ENCODE results near the gene NR1D2.
"Not testable (repeated sequence)": the region's sequence is repeated elsewhere in the genome, so short reads cannot be mapped to it uniquely, and the experiment has no call there.

Gene NR1D2

DNA sequence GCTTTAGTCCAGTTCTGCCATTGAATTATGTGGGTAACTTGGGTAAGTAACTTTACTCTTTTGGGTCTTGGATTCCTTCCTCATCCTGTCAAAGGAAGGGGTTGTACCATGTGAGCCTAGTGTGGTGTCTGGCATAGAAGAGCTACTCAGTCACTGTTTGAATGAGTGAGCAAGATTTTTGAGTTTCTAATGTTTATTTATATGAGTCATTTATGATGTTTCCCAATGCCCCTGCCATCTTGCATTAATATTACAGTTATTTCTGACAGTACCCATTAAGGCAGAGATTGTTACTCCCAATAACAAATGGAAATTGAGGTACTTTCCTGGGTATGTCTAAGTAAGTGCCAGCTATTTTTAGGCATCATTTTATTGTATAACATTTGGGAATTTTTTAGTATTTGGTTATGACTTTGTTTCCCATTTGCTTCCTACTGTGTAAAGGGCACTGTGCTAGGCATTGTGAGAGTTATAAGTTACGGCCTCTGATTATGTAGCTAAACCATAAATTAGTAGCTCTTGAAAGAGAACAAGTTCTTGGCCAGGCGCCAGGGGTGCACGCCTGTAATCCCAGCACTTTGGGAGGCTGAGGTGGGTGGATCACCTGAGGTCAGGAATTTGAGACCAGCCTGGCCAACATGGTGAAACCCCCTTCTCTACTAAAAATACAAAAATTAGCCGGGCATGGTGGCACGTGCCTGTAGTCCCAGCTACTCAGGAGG is 23.5 kb downstream of the NR1D2 start:
- DNase-seq, result no peak

DNA sequence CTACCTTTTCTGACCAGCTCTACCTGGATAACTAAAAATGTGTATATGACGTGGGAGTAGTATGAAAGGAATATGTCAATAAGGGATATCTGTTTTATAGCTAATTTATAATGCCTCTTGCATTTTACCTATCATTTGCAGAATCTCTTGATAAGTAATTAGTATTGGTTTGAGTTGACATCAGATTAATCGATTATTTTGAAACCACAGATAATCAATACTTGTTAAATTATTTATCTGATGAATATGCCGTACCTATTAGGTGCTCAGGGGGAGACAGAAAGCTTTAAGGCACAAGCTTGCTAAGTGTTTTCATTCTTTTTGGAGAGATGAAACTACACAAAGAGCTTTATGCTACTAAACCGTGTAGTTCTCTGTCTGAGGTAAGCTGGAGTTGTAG is 24.3 kb downstream of the NR1D2 start:
- no peak for DNase-seq

DNA sequence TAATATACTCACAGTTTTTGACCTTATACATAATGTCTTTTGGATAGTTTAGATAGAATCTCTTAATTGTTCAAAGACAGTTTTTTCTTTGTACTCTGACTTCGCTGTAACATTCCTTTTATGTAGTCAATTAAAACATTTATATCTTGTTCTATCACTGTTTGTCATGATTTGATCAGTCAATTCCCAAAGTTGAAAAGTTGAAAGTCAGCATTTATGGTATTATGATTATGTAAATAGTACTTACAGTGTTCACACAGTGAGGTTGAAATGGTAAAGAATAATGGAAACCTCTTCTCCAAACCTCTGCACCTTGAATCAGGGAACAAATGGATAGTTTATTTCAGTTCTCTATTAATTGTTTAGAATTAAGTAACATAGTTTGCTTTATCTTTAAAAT is 26.6 kb downstream of the NR1D2 start:
- no peak for DNase-seq

DNA sequence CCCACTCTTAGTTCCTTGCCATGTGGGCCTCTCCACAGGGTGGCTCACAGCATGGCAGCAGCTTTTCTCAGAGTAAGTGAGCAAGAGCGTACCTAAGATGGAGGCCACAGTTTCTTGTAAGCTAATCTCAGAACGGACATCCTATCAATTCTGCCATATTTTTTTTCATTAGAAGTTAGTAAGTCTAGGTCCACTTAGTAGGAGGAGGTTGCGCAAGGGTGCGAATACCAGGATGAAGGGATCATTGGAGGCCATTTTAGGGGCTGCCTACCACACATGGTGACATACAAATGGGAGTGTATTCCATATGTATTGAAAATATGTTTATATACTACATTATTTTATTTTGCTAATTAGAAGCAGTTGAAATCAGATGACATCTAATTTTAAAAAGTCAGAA is 31.5 kb downstream of the NR1D2 start:
- no peak for DNase-seq

DNA sequence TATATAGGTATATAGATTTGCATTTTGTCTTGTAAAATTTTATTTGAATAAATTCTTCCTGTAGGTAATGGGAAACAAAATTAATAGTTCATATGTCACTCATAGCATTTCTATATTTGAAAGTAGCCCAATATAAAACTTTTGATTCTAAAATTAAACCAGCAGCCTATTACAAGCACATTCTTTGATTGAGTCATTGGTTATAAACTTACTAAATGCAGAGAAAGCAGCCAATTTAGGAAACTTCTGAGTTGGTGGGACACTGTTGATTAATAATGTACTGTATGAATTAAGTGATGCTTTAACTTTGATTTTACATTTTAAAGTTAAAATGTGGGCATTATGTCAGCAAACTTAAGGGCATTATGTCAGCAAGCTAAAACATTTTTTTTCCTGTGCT is 34.5 kb downstream of the NR1D2 start:
- no peak for DNase-seq

DNA sequence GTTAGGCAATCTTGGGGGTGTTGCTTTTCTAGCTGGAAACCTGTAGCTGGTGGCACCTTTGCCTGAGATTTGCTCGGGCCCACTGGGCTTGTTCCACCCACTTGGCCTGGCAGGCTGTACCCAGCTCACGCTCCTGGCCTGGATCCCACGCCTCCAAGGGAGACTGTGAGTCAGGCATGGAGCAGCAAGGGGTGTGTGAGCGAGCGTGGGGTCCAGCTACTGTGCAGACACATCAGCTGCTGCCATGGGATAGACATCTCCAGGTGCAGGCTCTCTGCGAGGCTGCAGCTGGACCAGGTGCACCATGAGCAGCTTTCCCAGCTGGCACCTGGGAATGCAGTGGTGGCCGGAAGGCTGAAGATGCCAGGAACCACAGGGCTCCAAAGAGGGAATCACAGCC is 36.0 kb downstream of the NR1D2 start:
- no peak for DNase-seq

DNA sequence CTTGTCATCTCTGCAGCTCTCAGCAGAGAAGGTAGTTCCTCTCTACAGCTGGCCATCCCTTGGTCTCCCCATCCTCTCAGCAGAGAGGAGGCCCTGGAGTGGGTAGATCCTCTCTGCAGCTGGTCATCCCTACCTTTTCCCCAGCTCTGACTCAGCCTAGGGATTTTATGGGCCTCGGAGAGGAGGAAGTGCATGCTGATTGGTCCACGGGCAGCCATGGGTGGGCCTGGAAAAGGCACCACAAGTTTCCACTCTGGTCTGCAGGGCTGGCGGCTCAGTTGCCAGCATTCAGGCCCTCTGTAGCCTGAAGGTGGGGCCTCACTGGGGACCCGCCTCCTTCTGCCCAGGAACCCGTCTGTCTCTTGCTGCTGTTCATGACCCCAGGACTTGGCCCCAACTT is 36.9 kb downstream of the NR1D2 start:
- no peak for DNase-seq

DNA sequence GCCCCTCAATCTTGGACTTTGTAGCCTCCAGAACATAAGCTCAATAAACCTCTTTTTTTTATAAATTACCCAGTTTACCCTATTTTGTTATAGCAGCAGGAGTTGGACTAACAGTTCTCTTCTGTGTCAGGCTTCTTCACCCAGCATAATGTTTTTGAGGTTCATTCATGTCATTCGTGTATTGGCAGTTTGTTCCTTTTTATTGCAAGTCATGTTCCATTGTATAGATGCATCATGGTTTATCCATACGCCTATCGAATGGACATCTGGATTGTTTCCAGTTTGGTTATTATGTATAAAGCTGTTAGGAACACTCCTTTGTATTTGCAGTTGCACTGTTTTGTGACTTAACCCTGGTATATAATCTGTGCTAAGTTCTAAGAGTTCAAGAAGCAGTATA is 39.8 kb downstream of the NR1D2 start:
- DNase-seq, result no peak

DNA sequence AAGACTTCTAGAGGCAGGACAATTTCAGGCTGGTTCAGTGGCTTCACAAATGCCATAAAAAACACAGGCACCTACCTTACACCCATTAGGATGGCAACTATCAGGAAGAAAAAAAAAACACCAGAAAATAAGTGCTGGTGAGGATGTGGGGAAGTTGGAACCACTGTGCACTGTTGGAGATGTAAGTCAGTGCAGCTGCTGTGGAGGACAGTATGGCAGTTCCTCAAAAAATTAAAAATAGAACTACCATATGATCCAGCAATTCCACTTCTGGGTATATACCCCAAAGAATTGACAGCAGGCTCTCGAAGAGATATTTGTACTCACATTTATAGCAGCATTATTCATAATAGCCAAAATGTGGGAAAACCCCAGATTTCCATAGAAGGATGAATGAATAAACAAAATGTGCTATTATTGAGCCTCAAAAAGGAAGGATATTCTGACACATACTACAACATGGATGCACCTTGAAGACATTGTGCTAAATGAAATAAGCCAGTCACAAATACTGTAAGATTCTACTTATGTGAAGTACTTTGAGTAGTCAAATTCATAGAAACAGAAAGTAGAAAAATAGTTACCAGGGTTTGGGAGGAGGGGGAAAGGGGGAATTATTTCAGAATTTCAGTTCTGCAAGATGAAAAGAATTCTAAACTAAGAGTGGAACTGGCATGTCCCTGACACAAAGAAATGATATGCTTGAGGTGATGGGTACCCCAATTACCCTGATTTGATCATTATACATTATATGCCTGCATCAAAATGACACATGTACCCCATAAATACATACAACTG is 40.9 kb downstream of the NR1D2 start:
- DNase-seq, result no peak

DNA sequence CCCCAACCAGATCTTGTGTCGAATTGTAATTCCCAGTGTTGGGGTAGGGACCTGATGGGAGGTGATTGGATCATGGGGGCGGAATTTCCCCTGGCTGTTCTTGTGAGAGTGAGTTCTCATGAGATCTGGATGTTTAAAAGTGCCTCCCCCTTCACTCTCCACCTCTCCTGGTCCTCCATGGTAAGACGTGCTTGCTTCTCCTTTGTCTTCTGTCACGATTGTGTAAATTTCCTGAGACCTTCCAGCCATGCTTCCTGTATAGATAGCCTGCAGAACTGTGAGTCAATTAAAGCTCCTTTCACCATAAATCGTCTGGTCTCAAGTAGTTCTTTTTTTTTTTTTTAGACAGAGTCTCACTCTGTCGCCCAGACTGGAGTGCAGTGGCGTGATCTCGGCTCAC is 42.3 kb downstream of the NR1D2 start:
- no peak for DNase-seq

DNA sequence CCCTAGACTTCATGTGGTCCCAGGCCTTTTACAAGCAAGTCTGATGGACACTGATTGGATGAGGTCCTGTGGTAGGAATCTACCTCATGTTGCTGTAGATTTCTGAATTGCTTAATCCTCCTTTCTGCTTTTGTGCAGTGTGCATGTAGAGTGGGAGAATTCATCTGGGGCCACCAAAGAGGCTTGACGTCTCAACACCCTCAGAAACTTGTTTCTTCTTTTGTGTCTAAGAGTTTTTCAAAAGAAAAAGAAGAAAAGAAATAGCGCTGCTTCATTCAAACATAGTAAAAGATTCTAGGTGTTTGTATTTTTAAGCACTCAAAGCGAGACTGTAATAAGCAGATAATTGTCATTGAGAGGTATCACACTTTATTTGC is 46.2 kb downstream of the NR1D2 start:
- no peak for DNase-seq

DNA sequence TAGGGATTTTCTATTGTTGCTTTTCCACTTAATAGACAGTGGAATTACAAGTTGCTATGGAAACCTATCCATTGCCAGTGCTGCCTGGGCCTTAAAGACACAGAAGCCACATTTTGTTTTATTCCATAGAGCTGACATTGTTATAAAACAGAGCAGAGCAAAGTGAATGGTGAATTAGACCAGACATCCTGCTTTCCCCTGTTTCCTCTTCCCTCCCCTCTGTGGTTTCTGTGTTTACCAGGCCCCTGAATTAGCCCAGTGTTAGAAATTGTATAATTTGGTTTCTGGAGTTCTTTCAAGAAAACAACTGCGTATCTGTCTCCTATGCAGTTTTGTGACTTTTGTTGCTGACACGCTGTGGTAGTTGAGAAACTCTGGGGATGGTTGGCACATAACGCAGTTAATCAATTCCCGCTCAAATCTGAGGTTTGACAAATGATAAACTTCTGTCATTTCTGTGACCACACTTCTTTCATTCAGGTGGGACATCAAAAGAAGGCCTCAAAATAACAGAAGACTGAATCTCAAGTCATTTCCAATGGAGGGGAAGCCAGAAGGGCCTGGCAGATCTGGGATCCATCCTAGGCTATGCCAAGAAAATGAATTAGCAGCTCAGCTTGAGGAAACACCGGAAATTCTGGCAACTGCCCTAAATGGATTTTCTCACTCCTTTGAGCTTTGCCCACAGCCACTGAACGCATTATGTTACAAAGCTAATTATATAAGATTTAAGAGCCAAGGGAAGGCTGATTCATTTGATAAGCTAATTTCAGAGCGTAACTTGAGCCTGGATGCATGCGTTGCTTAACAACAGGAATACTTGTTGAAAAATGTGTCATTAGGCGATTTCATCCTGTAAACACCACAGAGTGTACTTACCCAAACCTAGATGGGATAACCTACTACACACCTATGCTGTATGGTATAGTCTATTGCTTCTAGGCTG is 46.9 kb downstream of the NR1D2 start:
- DNase-seq, result peak; percentile 8

DNA sequence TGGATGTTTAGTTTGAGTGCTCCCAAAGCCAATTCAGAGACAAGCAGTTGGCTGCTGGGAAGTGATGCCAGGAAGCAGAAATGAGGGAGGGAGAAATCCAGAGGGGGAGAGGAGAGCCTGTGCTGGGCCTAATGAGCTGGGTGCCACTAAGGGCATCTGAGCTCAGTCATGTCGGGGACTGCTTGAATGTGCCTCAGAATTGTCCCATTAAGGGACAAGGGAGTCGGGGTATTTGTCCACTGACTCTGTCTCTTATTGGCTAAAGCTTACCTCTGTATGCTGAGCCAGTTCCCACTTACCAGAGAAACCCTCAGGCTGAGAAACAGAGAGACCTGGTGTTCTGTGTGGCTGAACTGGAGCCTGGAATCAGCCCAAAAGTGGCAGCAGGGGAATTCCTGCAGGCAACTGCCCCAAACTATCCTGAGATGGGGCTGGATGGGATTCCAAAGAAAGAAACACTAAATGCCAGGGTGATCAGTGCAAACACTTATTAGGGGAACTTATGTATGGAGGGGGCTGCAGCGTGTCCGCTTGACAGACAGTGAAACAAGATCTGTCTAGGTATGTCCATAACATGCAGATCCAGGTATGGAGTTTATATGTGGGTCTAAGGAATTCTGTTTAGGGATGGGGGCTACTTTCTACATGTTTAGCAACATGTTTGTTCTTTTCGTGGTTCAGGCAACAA is 48.6 kb downstream of the NR1D2 start:
- no peak for DNase-seq

DNA sequence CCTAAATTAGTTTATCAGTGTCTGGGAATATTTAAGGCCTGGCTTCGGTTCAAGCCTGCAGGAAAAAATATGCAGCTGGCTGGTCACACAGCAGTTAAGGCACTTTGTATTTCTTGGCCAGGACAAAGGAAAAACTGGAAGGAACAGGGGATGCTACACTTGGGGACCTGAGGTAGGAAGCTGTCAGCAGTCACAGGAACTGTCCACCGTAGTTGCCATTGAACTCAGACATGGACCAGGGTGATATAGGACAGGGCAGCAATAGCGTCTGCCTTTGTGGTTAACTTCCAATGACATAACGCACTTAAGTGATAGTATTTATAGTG is 49.1 kb downstream of the NR1D2 start:
- no peak for DNase-seq

DNA sequence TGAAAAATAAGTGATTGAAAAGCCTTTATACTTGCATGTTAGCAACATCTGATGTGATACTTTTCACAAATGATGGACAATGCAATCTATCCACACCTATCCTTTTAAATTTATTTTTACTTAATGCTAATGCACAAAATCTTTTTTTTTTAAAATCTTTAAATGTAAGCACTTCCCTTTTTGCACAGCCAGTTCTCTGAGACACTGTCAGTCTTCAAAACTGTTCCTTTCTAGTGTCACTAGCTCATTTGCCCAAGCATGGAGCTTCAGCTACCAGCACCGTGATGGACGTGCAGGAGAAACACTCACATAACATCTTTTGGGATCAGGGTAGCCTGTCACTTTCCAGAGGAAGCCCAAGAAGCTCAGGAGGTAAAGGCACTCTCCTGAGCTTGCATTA is 50.1 kb downstream of the NR1D2 start:
- DNase-seq, result no peak

DNA sequence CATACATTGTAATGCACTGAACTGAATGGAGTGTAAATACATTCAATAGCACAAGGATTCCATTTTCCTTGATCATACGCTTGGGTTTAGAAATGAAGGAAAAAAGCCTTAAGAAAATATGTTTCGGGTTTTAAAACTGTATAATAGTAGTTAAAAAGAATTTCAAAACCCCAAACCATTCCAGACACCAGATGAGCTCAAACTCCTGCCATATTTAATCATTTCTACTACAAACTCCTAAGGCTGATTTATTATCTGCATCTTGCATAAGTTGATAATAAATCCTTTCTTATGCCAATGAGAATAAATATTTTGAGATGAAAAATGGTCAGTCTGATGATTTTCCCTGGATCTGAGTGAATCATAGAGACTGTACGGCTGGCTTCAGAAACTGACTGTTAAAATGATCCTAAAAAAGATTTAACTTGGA is 51.0 kb downstream of the NR1D2 start:
- no peak for DNase-seq

DNA sequence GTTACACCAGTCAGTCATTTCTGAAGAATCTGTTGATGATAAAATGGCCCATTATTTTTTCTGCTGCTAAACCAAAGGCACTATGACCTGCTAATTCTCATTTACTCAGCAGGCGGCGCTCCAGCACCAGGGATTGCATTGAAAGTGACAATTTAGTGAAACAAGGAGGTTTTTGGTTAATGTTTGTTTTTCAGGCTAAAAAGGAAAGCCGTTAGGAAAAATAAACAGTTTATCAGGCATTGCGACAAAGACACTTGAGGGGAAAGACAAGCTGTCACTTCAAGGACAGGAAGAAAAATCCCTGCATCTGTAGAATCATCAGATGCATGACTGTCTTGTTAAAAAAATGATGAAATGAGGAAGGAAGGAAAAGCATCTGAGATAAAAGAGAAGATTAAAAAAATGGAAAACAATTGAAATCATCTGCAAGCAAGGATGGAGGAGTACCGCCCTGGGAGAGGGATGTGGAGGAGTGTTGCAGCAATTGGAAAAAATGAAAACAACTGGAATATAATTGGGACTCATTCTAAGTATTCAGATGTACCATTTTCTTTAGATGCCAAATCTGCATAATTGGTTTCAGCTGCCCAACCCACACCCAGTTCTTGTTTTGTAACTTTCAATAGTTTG is 54.0 kb downstream of the NR1D2 start:
- DNase-seq, result peak; percentile 13

DNA sequence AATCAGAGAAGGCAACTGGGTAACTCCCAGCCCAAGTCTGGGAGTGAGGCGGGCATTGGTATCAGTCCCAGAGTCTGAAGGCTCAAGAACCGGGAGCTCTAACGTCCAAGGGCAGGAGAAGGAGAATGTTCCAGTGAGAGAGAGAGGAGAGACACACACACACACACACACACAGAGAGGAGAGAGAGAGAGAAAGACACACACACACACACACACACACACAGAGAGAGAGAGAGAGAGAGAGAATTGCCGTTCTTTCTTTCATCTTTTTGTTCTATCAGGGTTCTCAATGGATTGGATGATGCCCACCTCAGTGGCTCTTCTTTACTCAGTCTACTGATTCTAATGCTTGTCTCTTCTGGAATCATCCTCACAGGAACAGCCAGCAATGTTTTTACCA is 57.0 kb downstream of the NR1D2 start:
- no peak for DNase-seq

DNA sequence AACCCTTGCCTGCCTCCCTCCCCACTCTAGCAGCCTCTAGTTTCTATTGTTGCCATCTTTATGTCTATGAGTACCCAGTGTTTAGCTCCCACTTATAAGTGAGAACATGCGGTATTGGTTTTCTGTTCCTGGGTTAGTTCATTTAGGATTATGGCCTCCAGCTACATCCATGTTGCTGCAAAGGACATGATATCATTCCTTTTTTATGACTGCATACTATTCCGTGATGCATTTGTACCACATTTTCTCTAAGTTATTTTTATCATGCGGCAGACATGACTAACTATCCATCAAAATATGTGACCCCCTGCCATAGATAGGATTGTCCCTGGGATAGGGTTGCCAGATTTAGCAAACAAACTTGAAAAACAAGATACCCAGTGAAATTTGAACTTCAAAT is 58.4 kb downstream of the NR1D2 start:
- no peak for DNase-seq

DNA sequence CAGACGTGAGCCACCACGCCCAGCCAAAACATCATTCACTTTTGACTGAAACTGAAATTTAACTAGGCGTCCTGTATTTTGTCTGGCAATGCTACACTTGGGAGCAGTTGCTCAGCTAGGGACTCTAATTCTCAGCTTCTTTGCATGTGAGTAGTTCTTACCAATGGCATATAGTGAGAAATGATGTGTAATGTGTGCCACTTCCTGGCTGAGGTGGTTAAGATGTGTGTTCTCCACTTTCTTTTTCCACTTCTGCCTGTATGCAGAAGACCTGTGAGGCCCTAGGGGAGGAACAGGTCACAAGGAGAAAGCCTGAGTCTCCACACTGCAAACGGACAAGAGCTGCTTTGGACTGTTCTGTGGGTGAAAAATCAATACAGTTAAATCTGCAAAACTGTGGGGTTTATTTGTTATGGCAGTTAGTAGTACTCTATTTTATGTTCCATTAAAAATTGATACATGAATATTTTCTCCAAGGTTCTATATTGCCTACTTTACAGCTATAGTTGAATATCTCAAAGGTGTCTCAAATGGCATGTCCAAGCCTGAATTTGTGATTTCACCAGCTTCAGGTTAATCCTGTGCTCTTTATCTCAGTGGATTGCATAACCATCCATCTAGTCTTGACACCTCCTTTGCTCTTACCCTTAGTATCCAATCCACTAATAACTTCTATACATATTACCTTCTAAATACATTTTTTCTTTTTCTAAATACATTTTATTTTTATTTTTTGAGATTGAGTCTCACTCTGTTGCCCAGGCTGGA is 59.3 kb downstream of the NR1D2 start:
- no peak for DNase-seq

DNA sequence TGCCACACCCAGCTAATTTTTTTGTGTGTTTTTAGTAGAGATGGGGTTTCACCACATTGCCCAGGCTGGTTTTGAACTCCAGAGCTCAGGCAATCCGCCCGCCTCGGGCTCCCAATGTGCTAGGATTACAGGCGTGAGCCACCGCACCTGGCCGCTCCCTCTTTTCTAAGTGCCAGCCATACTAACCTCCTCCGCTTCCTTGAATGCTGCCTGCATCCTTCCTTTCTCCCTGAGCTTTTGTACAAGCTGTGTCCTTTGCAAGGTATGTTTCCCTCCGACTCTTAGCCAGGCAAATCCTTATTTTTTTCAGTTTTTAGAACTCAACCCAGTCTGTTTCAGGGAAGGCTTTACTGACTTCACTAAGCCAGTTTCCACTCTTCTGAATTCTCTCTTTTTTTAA is 60.6 kb downstream of the NR1D2 start:
- DNase-seq, result no peak

DNA sequence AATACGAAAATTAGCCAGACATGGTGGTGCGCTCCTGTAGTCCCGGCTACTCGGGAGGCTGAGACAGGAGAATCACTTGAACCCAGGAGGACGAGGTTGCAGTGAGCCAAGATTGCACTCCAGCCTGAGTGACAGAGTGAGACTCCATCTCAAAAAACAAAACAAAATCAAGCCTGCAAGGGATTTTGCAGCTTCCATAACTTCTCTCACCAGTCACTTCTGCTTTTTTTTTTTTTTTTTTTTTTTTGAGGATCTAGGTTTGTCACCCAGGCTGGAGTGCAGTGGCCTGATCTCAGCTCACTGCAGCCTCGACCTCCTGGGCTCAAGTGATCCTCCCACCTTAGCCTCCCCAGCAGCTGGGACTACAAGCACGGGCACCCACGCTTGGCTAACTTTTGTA is 65.7 kb downstream of the NR1D2 start:
- not testable (repeated sequence) for DNase-seq

Measured in NCI-H345 (cell line).